Fibroblast of lung (primary cell): ENCODE measurements around the gene ADCY3. TPM values are rescaled to one million over a fixed set of nuclear protein-coding genes. Genes with fewer than 3 reads are reported as not detected.

Experiments used
- DNase-seq, 2 donors: peaks; one replicate each; pipeline versions ENCODE4 v3.0.0 to v3.0.0-alpha.2; 2010; ENCODE audit warnings: low read depth in 2 of 2
- H2AFZ ChIP-seq: 2 replicates; pipeline ENCODE4 v1.5.1; 2012; ENCODE audit warnings: low read length, control low read depth, inconsistent platforms
- H3K27ac ChIP-seq: 2 replicates; pipeline ENCODE4 v1.5.1; 2011; ENCODE audit warnings: low read length, control low read depth; ENCODE audit not compliant: insufficient read depth
- H3K27me3 ChIP-seq: 2 replicates; pipeline ENCODE4 v1.5.1; 2011; ENCODE audit warnings: mild to moderate bottlenecking, low read length; ENCODE audit not compliant: control insufficient read depth, insufficient read depth
- H3K36me3 ChIP-seq: 2 replicates; pipeline ENCODE4 v1.5.1; 2011; ENCODE audit warnings: low read length; ENCODE audit not compliant: control insufficient read depth, insufficient read depth
- H3K4me1 ChIP-seq: 2 replicates; pipeline ENCODE4 v1.5.1; 2011; ENCODE audit warnings: low read length; ENCODE audit not compliant: control insufficient read depth, insufficient read depth; ENCODE audit errors: extremely low read depth
- H3K4me2 ChIP-seq: 2 replicates; pipeline ENCODE4 v1.5.1; 2011; ENCODE audit warnings: low read length, control low read depth; ENCODE audit not compliant: insufficient read depth; ENCODE audit errors: extremely low read depth
- H3K4me3 ChIP-seq, 4 experiments: fragments of 200-600 bp in 1 of 4; sonication (generic) in 1 of 4; replicated peaks in 1 of 4; 2 replicates each; pipeline ENCODE4 v1.5.1; 2011 to 2016; ENCODE audit warnings: low read length in 4 of 4, low read depth in 3 of 4, mild to moderate bottlenecking in 3 of 4, control low read depth in 2 of 4, inconsistent platforms in 1 of 4, mixed read lengths in 1 of 4; ENCODE audit not compliant: insufficient read depth in 1 of 4; ENCODE audit errors: control extremely low read depth in 1 of 4
- H3K79me2 ChIP-seq: 2 replicates; pipeline ENCODE4 v1.5.1; 2012; ENCODE audit warnings: mild to moderate bottlenecking, low read length, inconsistent platforms; ENCODE audit not compliant: control insufficient read depth, insufficient read depth
- H3K9ac ChIP-seq: 2 replicates; pipeline ENCODE4 v1.5.1; 2011; ENCODE audit warnings: mild to moderate bottlenecking, low read length, control low read depth; ENCODE audit not compliant: insufficient read depth
- H3K9me3 ChIP-seq: 2 replicates; pipeline ENCODE4 v1.5.1; 2012; ENCODE audit warnings: low read depth, low read length; ENCODE audit not compliant: control insufficient read depth, insufficient read depth
- H4K20me1 ChIP-seq: 2 replicates; pipeline ENCODE4 v1.5.1; 2011; ENCODE audit warnings: low read length; ENCODE audit not compliant: control insufficient read depth, insufficient read depth; ENCODE audit errors: extremely low read depth
- EZH2 ChIP-seq: IDR thresholded peaks from 2 replicates; pipeline ENCODE4 v1.5.1; 2012; ENCODE audit warnings: low read length, control low read depth, mild to moderate bottlenecking; ENCODE audit errors: missing control alignments
- polyA plus RNA-seq, 2 donors: library from polyadenylated mRNA; depleted of rRNA in 1 of 2; stranded (reverse) in 1 of 2; unstranded in 1 of 2; fragments of >200 nt; gene quantifications; 2 replicates each; pipeline ENCODE4 v1.2.1, GENCODE V29; 2011 to 2012; ENCODE audit warnings: missing spikeins in 1 of 2
- total RNA-seq: library from RNA; depleted of rRNA; stranded (reverse); fragments of >200 nt; gene quantifications from 2 replicates; pipeline ENCODE4 v1.2.1, GENCODE V29; 2014
- TF ChIP-seq, protein P1 (sequence below), 2 donors: IDR thresholded peaks in 1 of 2; conservative IDR thresholded peaks in 1 of 2; 1 replicate in 1 of 2; 2 replicates in 1 of 2; pipeline ENCODE4 v1.5.1; 2011 to 2012; ENCODE audit warnings: low read length in 2 of 2, control low read depth in 1 of 2, inconsistent platforms in 1 of 2, low read depth in 1 of 2, mild to moderate bottlenecking in 1 of 2

The ADCY3 gene
- total and polyA plus RNA-seq, 2 donors (not counting 1 experiment from before 2014, with no cell fraction given) = 33.0 to 90.2 TPM

DNA sequence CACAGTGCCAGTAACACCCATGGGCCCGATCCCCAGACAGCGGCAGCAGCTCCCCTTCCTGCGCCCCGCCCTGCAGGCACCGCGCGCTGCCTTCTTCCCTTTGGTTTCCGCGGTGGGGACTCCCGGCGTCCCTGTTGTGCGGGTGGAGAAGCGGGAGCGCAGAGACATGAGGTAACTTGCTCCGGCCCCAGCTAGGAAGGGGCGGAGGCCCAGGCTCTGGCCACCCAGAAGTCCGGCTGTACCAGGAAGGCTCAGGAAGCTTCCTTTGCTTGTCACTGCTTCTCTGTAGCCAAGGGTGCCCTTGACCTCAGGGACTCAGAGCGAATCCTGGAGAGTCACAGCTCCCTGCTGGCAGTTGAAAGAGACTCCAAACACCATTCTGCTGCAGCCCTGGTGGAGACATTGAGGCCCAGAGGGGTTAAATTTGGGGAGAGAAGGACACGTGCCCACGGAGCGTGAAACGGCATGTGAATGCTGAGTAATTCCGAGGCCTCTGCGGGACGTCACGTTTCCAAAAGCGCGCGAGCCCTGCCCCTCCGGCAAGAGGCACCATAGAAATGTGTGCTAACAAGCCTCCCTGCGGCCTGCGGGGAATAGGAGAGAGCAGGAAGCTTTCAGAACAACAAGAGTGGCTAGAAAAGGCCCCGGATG is 6.7 kb upstream of the ADCY3 start:
- H3K9ac ChIP-seq = no peak overlapping the region

DNA sequence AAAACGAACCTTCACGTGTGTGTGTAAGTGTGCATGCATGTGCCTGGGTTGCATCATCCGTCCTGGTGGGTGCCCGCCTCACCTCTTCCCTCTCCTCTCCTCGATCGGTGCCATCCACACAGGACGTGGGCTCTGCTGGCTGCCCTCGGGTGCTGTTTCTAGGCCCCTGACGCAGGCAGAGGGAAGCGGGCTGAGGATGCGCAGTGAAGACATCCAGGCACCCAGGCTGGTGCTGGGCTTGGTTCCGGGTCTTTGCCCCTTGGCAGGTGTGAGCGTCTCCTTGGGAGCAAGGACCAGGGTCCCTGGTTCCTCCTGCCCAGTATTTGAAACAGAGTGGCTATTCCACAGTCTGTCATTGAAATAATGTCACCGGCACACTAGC is 6.2 kb upstream of the ADCY3 start:
- no peaks in the 10 kb centered on the region for H3K9me3 ChIP-seq
- H3K27ac ChIP-seq = no peak overlapping the region
- H3K27me3 ChIP-seq = no peaks in the 10 kb centered on the region
- TF ChIP-seq, protein P1, sequence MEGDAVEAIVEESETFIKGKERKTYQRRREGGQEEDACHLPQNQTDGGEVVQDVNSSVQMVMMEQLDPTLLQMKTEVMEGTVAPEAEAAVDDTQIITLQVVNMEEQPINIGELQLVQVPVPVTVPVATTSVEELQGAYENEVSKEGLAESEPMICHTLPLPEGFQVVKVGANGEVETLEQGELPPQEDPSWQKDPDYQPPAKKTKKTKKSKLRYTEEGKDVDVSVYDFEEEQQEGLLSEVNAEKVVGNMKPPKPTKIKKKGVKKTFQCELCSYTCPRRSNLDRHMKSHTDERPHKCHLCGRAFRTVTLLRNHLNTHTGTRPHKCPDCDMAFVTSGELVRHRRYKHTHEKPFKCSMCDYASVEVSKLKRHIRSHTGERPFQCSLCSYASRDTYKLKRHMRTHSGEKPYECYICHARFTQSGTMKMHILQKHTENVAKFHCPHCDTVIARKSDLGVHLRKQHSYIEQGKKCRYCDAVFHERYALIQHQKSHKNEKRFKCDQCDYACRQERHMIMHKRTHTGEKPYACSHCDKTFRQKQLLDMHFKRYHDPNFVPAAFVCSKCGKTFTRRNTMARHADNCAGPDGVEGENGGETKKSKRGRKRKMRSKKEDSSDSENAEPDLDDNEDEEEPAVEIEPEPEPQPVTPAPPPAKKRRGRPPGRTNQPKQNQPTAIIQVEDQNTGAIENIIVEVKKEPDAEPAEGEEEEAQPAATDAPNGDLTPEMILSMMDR (conservative IDR thresholded peaks at IDR 0.05 in 1 of 2, IDR thresholded peaks at IDR 0.05 in 1 of 2; ENCODE audit: low read depth in 1 of 2, low read length in 2 of 2) = no peak
- no peak for TF ChIP-seq EZH2
- no peak overlapping the region for H2AFZ ChIP-seq
- H3K4me1 ChIP-seq = peaks cover 5% of the 10 kb centered on the region
- no peak for DNase-seq
- H3K79me2 ChIP-seq = no peaks in the 10 kb centered on the region
- H3K4me3 ChIP-seq = no peak overlapping the region
- H3K36me3 ChIP-seq = no peaks in the 10 kb centered on the region
- H4K20me1 ChIP-seq = no peaks in the 10 kb centered on the region
- H3K4me2 ChIP-seq = no peak overlapping the region
- H3K9ac ChIP-seq = no peak overlapping the region

More for the DNA sequence above, 6.7 kb upstream of the ADCY3 start:
- DNase-seq = peak; percentile 21 to 34
- Histone ChIP-seq H3K9me3 (no peaks in the 10 kb centered on the region), H3K79me2 (no peaks in the 10 kb centered on the region), H3K4me1 (peaks cover 5% of the 10 kb centered on the region), H3K36me3 (no peaks in the 10 kb centered on the region), H4K20me1 (no peaks in the 10 kb centered on the region), H3K27me3 (no peaks in the 10 kb centered on the region), H3K4me2 (peak overlapping the region; percentile 45), H2AFZ (peak overlapping the region; percentile 86), H3K27ac (no peak overlapping the region), H3K4me3 (no peak overlapping the region)
- TF ChIP-seq, protein P1 (conservative IDR thresholded peaks at IDR 0.05 in 1 of 2, IDR thresholded peaks at IDR 0.05 in 1 of 2; ENCODE audit: low read depth in 1 of 2, low read length in 2 of 2) = no peak
- no peak for TF ChIP-seq EZH2

GRCh38 chr2:24925815-24926214 is 5.8 kb upstream of the ADCY3 start:
- no peak overlapping the region for H2AFZ ChIP-seq
- no peak for DNase-seq
- H3K4me1 ChIP-seq = peaks cover 5% of the 10 kb centered on the region
- H3K9me3 ChIP-seq = no peaks in the 10 kb centered on the region
- H3K79me2 ChIP-seq = no peaks in the 10 kb centered on the region
- no peak overlapping the region for H3K4me3 ChIP-seq
- no peaks in the 10 kb centered on the region for H4K20me1 ChIP-seq
- H3K4me2 ChIP-seq = no peak overlapping the region
- no peak overlapping the region for H3K27ac ChIP-seq
- TF ChIP-seq EZH2 = no peak
- TF ChIP-seq, protein P1 (conservative IDR thresholded peaks at IDR 0.05 in 1 of 2, IDR thresholded peaks at IDR 0.05 in 1 of 2; ENCODE audit: low read depth in 1 of 2, low read length in 2 of 2) = no peak
- H3K36me3 ChIP-seq = no peaks in the 10 kb centered on the region
- no peaks in the 10 kb centered on the region for H3K27me3 ChIP-seq
- no peak overlapping the region for H3K9ac ChIP-seq
